ENCODE data around the gene GUCD1. TPM values are rescaled to one million over a fixed set of nuclear protein-coding genes. Genes with fewer than 3 reads are reported as not detected.
"Not testable (repeated sequence)": the region's sequence is repeated elsewhere in the genome, so short reads cannot be mapped to it uniquely, and the experiment has no call there.

The GUCD1 gene
- total RNA-seq, 2 donors from 2014 or later: 96.4 to 98.2 TPM

DNA sequence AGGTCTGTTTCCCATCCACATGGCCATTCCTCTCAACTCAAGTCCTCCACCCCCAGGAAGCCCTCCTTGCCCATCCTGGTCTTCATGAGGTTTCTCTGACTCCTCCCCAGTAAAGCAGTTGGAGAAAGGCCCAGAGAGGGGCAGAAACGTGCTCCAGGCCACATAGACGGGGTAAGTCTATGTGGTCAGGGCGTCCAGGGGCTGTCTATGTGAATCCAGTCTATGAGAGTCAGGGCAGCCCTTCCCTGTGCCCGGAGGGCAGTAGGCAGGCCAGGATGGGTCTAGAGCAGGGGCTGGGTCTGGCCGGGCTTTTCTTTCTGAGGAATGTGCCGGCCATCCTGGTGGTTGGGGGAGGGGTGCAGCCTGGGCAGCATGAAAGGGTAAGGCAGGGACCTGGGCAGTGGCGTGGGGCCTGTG, 11.7 kb downstream of the GUCD1 start:
- Mint-ChIP-seq H3K4me3 (no peak overlapping the region), H3K27me3 (ENCODE audit: low read depth) (no peaks in the 10 kb centered on the region), H3K4me1 (ENCODE audit: low read depth) (no peaks in the 10 kb centered on the region), H3K27ac (no peak overlapping the region), H3K9me3 (no peaks in the 10 kb centered on the region), H3K36me3 (ENCODE audit: insufficient read depth in 2 of 2) (peaks cover 4 to 8% of the 10 kb centered on the region in 2 donors)
- no peak for DNase-seq
- no peak for ATAC-seq (replicated peaks in 1 of 2)

GRCh38 chr22:24542641-24543040, 12.3 kb downstream of the GUCD1 start:
- H3K4me3 Mint-ChIP-seq: no peak overlapping the region
- H3K4me1 Mint-ChIP-seq (ENCODE audit: low read depth): no peaks in the 10 kb centered on the region
- peaks cover 4 to 8% of the 10 kb centered on the region in 2 donors for H3K36me3 Mint-ChIP-seq (ENCODE audit: insufficient read depth in 2 of 2)
- no peak for DNase-seq
- H3K9me3 Mint-ChIP-seq: no peaks in the 10 kb centered on the region
- no peak overlapping the region for H3K27ac Mint-ChIP-seq
- H3K27me3 Mint-ChIP-seq (ENCODE audit: low read depth): no peaks in the 10 kb centered on the region
- no peak for ATAC-seq (replicated peaks in 1 of 2)

GRCh38 chr22:24541681-24542515, 13.0 kb downstream of the GUCD1 start:
- DNase-seq (no peak), ATAC-seq (replicated peaks in 1 of 2) (no peak)
- Mint-ChIP-seq H3K4me3 (no peak overlapping the region), H3K9me3 (no peaks in the 10 kb centered on the region), H3K36me3 (ENCODE audit: insufficient read depth in 2 of 2) (peaks cover 4 to 6% of the 10 kb centered on the region in 2 donors), H3K27ac (no peak overlapping the region), H3K27me3 (ENCODE audit: low read depth) (no peaks in the 10 kb centered on the region), H3K4me1 (ENCODE audit: low read depth) (no peaks in the 10 kb centered on the region)

- Mint-ChIP-seq H3K36me3 (ENCODE audit: insufficient read depth in 2 of 2) (peaks cover 1 to 2% of the 10 kb centered on the region in 2 donors), H3K27me3 (ENCODE audit: low read depth) (no peaks in the 10 kb centered on the region), H3K9me3 (no peaks in the 10 kb centered on the region), H3K27ac (no peak overlapping the region), H3K4me1 (ENCODE audit: low read depth) (no peaks in the 10 kb centered on the region), H3K4me3 (no peak overlapping the region)
- DNase-seq (no peak), ATAC-seq (replicated peaks in 1 of 2) (no peak)
Observed at GRCh38 chr22:24540470-24540869, 14.5 kb downstream of the GUCD1 start.

DNA sequence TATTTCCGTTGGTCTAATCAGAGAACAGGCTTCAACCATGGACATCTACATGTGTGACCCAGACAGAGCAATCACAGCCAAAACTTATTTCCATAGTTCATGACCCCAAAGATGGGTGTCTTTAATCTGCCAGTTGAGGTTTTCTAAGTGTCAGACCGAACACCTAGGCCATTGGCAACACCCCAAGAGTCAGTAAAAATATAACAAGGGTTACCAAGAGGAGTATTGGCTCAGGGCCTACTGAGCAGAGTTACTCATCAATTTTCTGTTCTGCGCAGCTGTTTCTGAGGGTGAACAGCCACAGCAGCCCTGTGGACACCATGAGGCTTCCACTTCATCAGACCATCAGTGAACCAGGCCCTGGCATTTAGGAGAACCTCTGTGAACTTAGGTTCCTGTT, 18.8 kb downstream of the GUCD1 start:
- H3K27ac Mint-ChIP-seq: no peak overlapping the region
- H3K27me3 Mint-ChIP-seq (ENCODE audit: low read depth): no peaks in the 10 kb centered on the region
- H3K4me3 Mint-ChIP-seq: no peak overlapping the region

DNA sequence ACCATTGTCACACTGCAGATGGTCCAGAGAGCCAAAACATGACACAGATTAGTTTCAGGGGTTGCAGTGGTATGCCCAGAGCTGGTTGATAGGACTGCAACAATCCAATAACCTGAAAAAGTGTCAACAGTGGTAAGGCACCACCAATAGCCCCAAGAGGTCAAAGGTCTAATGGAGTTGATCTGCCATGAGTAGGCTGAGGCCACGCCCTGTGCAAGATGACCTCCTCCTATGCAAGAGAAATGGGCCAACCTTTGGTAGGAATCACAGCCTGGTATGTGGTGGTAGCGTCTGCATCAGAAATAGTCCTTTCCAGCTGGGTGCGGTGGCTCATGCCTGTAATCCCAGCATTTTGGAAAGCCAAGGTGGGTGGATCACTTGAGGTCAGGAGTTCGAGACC, 19.6 kb downstream of the GUCD1 start:
- Mint-ChIP-seq H3K27ac (no peak overlapping the region), H3K4me3 (no peak overlapping the region), H3K36me3 (ENCODE audit: insufficient read depth in 2 of 2) (peaks cover 1 to 2% of the 10 kb centered on the region in 2 donors), H3K4me1 (ENCODE audit: low read depth) (no peaks in the 10 kb centered on the region), H3K9me3 (no peaks in the 10 kb centered on the region), H3K27me3 (ENCODE audit: low read depth) (no peaks in the 10 kb centered on the region)
- no peak for ATAC-seq (replicated peaks in 1 of 2)
- DNase-seq: no peak

More for the DNA sequence above, 18.8 kb downstream of the GUCD1 start:
- no peaks in the 10 kb centered on the region for H3K9me3 Mint-ChIP-seq
- no peak for ATAC-seq (replicated peaks in 1 of 2)
- H3K4me1 Mint-ChIP-seq (ENCODE audit: low read depth): no peaks in the 10 kb centered on the region
- H3K36me3 Mint-ChIP-seq (ENCODE audit: insufficient read depth in 2 of 2): peaks cover 1 to 2% of the 10 kb centered on the region in 2 donors
- DNase-seq: no peak

DNA sequence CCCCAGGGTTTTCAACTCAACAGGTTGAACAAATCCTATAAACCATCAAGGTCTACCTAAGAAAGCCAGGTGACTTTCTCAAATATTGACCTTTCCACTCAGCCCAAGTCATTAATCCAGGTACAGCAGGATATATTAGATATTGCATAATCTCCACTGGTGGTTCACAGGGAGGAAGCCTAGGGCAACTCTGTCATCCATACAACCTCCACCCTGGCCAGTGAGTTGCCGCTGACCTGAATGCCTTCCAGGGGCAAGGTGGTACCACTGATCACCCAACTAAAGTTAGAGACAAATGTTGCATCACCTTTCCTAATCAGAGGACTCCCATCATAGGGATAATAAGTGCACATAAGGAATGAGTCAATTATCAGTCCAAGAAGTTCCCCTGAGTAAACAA, 22.9 kb downstream of the GUCD1 start:
- Mint-ChIP-seq H3K27me3 (ENCODE audit: low read depth) (no peaks in the 10 kb centered on the region), H3K4me1 (ENCODE audit: low read depth) (no peaks in the 10 kb centered on the region), H3K36me3 (ENCODE audit: insufficient read depth in 2 of 2) (no peaks in the 10 kb centered on the region), H3K4me3 (no peak overlapping the region), H3K27ac (no peak overlapping the region), H3K9me3 (no peaks in the 10 kb centered on the region)
- DNase-seq (no peak), ATAC-seq (replicated peaks in 1 of 2) (no peak)

DNA sequence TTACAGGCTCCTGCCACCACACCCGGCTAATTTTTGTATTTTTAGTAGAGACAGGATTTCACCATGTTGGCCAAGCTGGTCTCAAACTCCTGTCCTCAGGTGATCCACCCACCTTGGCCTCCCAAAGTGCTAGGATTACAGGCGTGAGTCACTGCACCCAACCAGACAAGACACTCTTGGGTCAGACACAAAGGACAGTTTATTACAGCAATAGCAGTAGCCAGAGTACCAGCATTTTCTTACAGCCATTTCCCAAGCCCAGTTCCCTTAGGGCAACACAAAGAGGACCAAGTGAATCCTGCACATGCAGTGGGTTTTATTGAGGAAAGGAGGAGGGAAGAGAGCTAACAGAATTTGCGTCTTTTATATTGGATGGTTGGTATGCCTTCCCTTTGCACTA, 24.0 kb downstream of the GUCD1 start:
- not testable (repeated sequence) for H3K4me1 Mint-ChIP-seq (ENCODE audit: low read depth); ATAC-seq (replicated peaks in 1 of 2); H3K9me3 Mint-ChIP-seq; H3K4me3 Mint-ChIP-seq; H3K27me3 Mint-ChIP-seq (ENCODE audit: low read depth); H3K27ac Mint-ChIP-seq; H3K36me3 Mint-ChIP-seq (ENCODE audit: insufficient read depth in 2 of 2); DNase-seq

- no peaks in the 10 kb centered on the region for H3K27me3 Mint-ChIP-seq (ENCODE audit: low read depth)
- peaks cover 8% of the 10 kb centered on the region for H3K4me1 Mint-ChIP-seq (ENCODE audit: low read depth)
- H3K36me3 Mint-ChIP-seq (ENCODE audit: insufficient read depth in 2 of 2): no peaks in the 10 kb centered on the region
- no peak for ATAC-seq (replicated peaks in 1 of 2)
- no peak for DNase-seq
- H3K9me3 Mint-ChIP-seq: no peaks in the 10 kb centered on the region
- no peak overlapping the region for H3K4me3 Mint-ChIP-seq
- no peak overlapping the region for H3K27ac Mint-ChIP-seq
Observed at GRCh38 chr22:24529898-24530297, 25.0 kb downstream of the GUCD1 start.

DNA sequence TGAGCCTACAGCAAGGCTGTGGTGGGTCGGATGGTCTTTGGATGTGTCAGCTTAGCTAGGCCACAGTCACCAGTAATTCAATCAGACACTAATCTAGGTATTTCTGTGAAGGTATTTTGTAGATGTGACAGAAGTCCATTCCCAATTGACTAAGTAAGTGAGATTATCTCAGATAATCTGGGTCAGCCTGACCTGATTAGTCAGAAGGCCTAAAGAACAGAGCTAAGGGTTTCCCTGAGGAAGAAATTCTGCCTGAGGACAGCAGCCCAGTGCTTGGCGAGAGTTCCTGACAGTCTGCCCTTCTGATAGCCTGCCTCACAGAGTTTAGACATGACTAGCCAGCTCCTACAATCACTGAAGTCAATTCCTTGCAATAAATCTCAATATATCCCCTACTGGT, 28.7 kb downstream of the GUCD1 start:
- ATAC-seq (replicated peaks in 1 of 2) (no peak), DNase-seq (no peak)
- no peaks in the 10 kb centered on the region for H3K27me3 Mint-ChIP-seq (ENCODE audit: low read depth)
- no peaks in the 10 kb centered on the region for H3K9me3 Mint-ChIP-seq
- H3K36me3 Mint-ChIP-seq (ENCODE audit: insufficient read depth in 2 of 2): no peaks in the 10 kb centered on the region
- H3K4me1 Mint-ChIP-seq (ENCODE audit: low read depth): peaks cover 14% of the 10 kb centered on the region
- H3K4me3 Mint-ChIP-seq: no peak overlapping the region
- no peak overlapping the region for H3K27ac Mint-ChIP-seq

- Mint-ChIP-seq H3K27ac (no peak overlapping the region), H3K9me3 (no peaks in the 10 kb centered on the region), H3K36me3 (ENCODE audit: insufficient read depth in 2 of 2) (no peaks in the 10 kb centered on the region), H3K27me3 (ENCODE audit: low read depth) (no peaks in the 10 kb centered on the region), H3K4me1 (ENCODE audit: low read depth) (peaks cover 14% of the 10 kb centered on the region), H3K4me3 (no peak overlapping the region)
- ATAC-seq (replicated peaks in 1 of 2): peak; percentile 92 to 98
- peak; percentile 84 to 86 for DNase-seq
Observed at GRCh38 chr22:24525416-24526037, 29.4 kb downstream of the GUCD1 start.

DNA sequence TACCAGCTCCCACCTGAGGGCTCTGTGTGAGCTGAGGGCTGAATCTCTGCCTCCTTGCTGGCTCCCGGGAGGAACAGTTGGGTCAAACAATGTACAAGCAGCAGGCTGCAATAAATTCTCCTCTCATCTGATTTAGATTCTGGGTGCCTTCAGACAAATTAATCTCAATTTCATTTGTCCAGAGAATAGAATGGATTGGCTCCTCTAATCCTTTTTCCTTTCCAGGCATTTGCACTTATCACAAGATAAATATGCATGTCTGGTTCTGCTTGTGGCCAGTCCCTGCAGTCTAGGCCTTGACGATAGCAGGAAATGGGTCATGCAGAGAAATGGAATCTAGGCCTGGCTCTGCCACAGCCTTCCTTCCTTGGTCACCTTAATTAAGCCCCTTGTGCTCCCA, 31.1 kb downstream of the GUCD1 start:
- Mint-ChIP-seq H3K9me3 (no peaks in the 10 kb centered on the region), H3K27me3 (ENCODE audit: low read depth) (no peaks in the 10 kb centered on the region), H3K4me1 (ENCODE audit: low read depth) (peaks cover 14% of the 10 kb centered on the region), H3K27ac (no peak overlapping the region), H3K36me3 (ENCODE audit: insufficient read depth in 2 of 2) (no peaks in the 10 kb centered on the region), H3K4me3 (no peak overlapping the region)
- DNase-seq (no peak), ATAC-seq (replicated peaks in 1 of 2) (no peak)

DNA sequence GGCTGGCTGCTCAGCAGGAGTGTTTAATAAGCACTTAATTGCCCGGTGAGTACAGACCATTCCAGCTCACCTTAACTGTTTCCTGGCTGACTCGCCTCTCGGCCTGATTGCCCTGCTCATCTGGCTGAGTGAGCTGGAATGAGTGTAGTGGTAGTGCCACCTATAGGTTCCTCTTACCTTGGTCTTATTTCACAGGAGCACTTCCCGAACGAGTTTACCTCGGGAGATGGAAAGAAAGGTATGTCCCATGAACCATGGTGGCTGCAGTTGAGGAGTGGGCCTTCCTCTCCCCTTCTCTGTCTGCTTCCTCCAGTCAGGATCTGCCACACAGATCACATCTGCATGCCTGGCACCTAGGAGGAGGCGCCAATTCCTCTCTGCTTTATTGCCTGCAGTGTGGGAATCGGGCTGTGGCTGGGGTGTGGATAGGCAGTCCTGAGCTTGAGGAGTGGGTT, 33.1 kb downstream of the GUCD1 start:
- DNase-seq (peak; percentile 54 to 55), ATAC-seq (replicated peaks in 1 of 2) (peak; percentile 61 to 72)
- no peaks in the 10 kb centered on the region for H3K36me3 Mint-ChIP-seq (ENCODE audit: insufficient read depth in 2 of 2)
- H3K27me3 Mint-ChIP-seq (ENCODE audit: low read depth): no peaks in the 10 kb centered on the region
- no peak overlapping the region for H3K4me3 Mint-ChIP-seq
- no peaks in the 10 kb centered on the region for H3K9me3 Mint-ChIP-seq
- H3K4me1 Mint-ChIP-seq (ENCODE audit: low read depth): peaks cover 14% of the 10 kb centered on the region
- no peak overlapping the region for H3K27ac Mint-ChIP-seq

All from activated T-cell treated with anti-CD3 and anti-CD28 coated beads, Interleukin-2, amount 50 U/mL, for 72 hours (primary cell).